Panc1 (cell line): Measurements from ENCODE around the gene KCNC4. TPM values are rescaled to one million over a fixed set of nuclear protein-coding genes. Genes with fewer than 3 reads are reported as not detected.

Experiments
- ATAC-seq: fragments of 200-7000 bp; cut with Tn5 transposase; 2 replicates; pipeline ENCODE4 v1.9.1; 2020; ENCODE audit warnings: mild to moderate bottlenecking, moderate library complexity
- BruUV-seq: library from RNA; stranded (reverse); fragments of 400-500 nt; replicated peaks from 2 replicates; lab custom pipeline; 2021; lab: Mats Ljungman, UMichigan
- CTCF ChIA-PET: fragments of 300-600 bp; sonication (Branson Sonifier 250); formaldehyde crosslinking; loops from one replicate; lab custom pipeline; 2022; ENCODE audit warnings: antibody characterized with exemption; lab: Charles Lee
- POLR2A ChIA-PET: fragments of 300-600 bp; sonication (Branson Sonifier 250); formaldehyde crosslinking; loops from one replicate; lab custom pipeline; 2022; ENCODE audit warnings: antibody characterized with exemption; lab: Charles Lee
- DNase-seq: peaks from one replicate; pipeline ENCODE4 v3.0.0-alpha.2; 2010; ENCODE audit warnings: low read depth, low spot score
- H3K27ac ChIP-seq: 2 replicates; pipeline ENCODE4 v1.5.1; 2011; ENCODE audit warnings: mild to moderate bottlenecking, low read length, inconsistent platforms
- H3K27me3 ChIP-seq: fragments of 200-500 bp; sonication (Bioruptor generic); 2 replicates; pipeline ENCODE4 v1.6.0; 2014; ENCODE audit warnings: low read length, inconsistent platforms; ENCODE audit not compliant: control insufficient read depth, insufficient read depth
- H3K36me3 ChIP-seq: fragments of 200-500 bp; sonication (Bioruptor generic); 2 replicates; pipeline ENCODE4 v1.5.1; 2014; ENCODE audit warnings: inconsistent platforms, mild to moderate bottlenecking, low read length, moderate library complexity; ENCODE audit not compliant: control insufficient read depth, insufficient read depth
- H3K4me1 ChIP-seq: 2 replicates; pipeline ENCODE4 v1.5.1; 2011; ENCODE audit warnings: inconsistent platforms, mild to moderate bottlenecking, low read length, moderate library complexity; ENCODE audit not compliant: control insufficient read depth, insufficient read depth
- H3K4me3 ChIP-seq, 2 experiments: 2 replicates each; pipeline ENCODE4 v1.5.1; 2011 to 2012; ENCODE audit warnings: low read depth in 2 of 2, low read length in 2 of 2, mild to moderate bottlenecking in 2 of 2, inconsistent platforms in 1 of 2, moderate library complexity in 1 of 2
- H3K9me3 ChIP-seq: fragments of 200-500 bp; sonication (Bioruptor generic); 2 replicates; pipeline ENCODE4 v1.5.1; 2014; ENCODE audit warnings: low read depth, mild to moderate bottlenecking, inconsistent platforms, low read length, moderate library complexity; ENCODE audit not compliant: control insufficient read depth, insufficient read depth
- CTCF ChIP-seq: fragments of 450-650 bp; IDR thresholded peaks from 2 replicates; pipeline ENCODE4 v1.5.1; 2017; ENCODE audit warnings: mild to moderate bottlenecking
- POLR2AphosphoS5 ChIP-seq: IDR thresholded peaks from 2 replicates; pipeline ENCODE4 v1.6.1; 2012; ENCODE audit warnings: mild to moderate bottlenecking, low read depth, low read length, moderate library complexity
- REST ChIP-seq, 2 experiments: IDR thresholded peaks; 2 replicates each; pipeline ENCODE4 v1.6.1; 2011 to 2012; ENCODE audit warnings: low read depth in 2 of 2, control low read depth in 1 of 2, low read length in 1 of 2, mild to moderate bottlenecking in 1 of 2, moderate library complexity in 1 of 2; ENCODE audit not compliant: insufficient read depth in 1 of 2
- SIN3A ChIP-seq: IDR thresholded peaks from 2 replicates; pipeline ENCODE4 v1.6.1; 2012; ENCODE audit warnings: low read depth, mild to moderate bottlenecking, low read length, moderate library complexity, borderline replicate concordance; ENCODE audit not compliant: insufficient read depth
- TCF7L2 ChIP-seq: IDR thresholded peaks from 2 replicates; pipeline ENCODE4 v1.6.1; 2011; ENCODE audit warnings: mild to moderate bottlenecking, low read depth, low read length, inconsistent platforms
- in situ Hi-C: cut with HindIII; loops from 2 replicates; pipeline ENCODE4 v1.10.0; 2016; ENCODE audit warnings: low sequenced_read_pairs, low pct_unique_long_range_greater_than_20kb
- intact Hi-C: fragments of 100-400 bp; cut with micrococcal nuclease; formaldehyde crosslinking; loops from one replicate; pipeline ENCODE4 v1.10.0; 2022; ENCODE audit not compliant: unreplicated experiment
- total RNA-seq: library from RNA; stranded (reverse); gene quantifications from one replicate; pipeline ENCODE4 v1.2.1, GENCODE V29; 2021; ENCODE audit not compliant: unreplicated experiment

Gene KCNC4
- total RNA-seq, 1 experiment from 2014 or later, result 15.4 TPM

GRCh38 chr1:110243574-110243973 is 33.5 kb downstream of the KCNC4 start:
- ATAC-seq (no peak), DNase-seq (no peak)
- BruUV-seq, result no TSS peak
- in situ Hi-C loops, result no loop called here
- POLR2A ChIA-PET, result no interaction called here
- intact Hi-C loops, result no loop called here
- Histone ChIP-seq H3K9me3 (no peaks in the 10 kb centered on the region), H3K4me1 (no peaks in the 10 kb centered on the region), H3K4me3 (no peak overlapping the region), H3K36me3 (no peaks in the 10 kb centered on the region), H3K27me3 (no peaks in the 10 kb centered on the region), H3K27ac (no peak overlapping the region)
- TF ChIP-seq CTCF, result no peak
- no peak for TF ChIP-seq SIN3A
- TF ChIP-seq REST (IDR thresholded peaks at IDR 0.05; ENCODE audit: insufficient read depth in 1 of 2, low read depth in 2 of 2, low read length in 1 of 2), result no peak
- TF ChIP-seq TCF7L2, result no peak
- TF ChIP-seq POLR2AphosphoS5, result no peak
- CTCF ChIA-PET, result no interaction called here

GRCh38 chr1:110245876-110246620 is 35.9 kb downstream of the KCNC4 start:
- Histone ChIP-seq H3K4me1 (no peaks in the 10 kb centered on the region), H3K4me3 (no peak overlapping the region), H3K9me3 (no peaks in the 10 kb centered on the region), H3K36me3 (no peaks in the 10 kb centered on the region), H3K27ac (no peak overlapping the region), H3K27me3 (no peaks in the 10 kb centered on the region)
- DNase-seq (no peak), ATAC-seq (no peak)
- ChIA-PET POLR2A (interaction anchor here (0.6 kb wide), 1 partner anchor 45 kb away, joined by 3 read pairs; no protein-coding TSS in a partner anchor), CTCF (interaction anchor here (0.6 kb wide), 1 partner anchor 96 kb away, joined by 3 read pairs; no protein-coding TSS in a partner anchor)
- intact Hi-C loops, result no loop called here
- TF ChIP-seq POLR2AphosphoS5 (no peak), TCF7L2 (no peak), CTCF (no peak), REST (IDR thresholded peaks at IDR 0.05; ENCODE audit: insufficient read depth in 1 of 2, low read depth in 2 of 2, low read length in 1 of 2) (no peak), SIN3A (no peak)
- in situ Hi-C loops, result no loop called here
- BruUV-seq, result no TSS peak
